Measurements from ENCODE around the gene ATP8A2.

DNA sequence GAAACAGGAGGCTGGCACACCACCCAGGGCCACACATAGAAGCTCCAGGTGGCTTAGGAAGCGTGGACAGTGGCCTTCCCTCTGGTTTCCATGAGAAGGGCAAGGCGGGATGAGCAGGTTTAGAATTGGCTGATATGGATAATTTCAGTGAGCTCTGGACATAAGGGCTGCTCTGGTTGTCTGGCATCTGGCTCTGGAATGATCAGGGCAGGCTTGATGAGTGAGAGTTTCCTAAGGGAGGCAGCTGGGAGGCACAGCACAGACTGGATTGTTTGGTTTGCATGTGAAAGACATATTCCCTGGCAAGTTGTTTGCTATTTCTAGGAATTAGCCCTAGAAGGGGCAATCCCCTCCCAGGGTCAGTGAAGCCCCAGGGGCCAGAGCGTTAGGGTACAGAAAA is 129.5 kb downstream of the ATP8A2 start:
- TF ChIP-seq POLR2A (IDR thresholded peaks at IDR 0.05) (no peak), POLR2AphosphoS5 (IDR thresholded peaks at IDR 0.05) (no peak)
- TF ChIP-seq, protein P1, sequence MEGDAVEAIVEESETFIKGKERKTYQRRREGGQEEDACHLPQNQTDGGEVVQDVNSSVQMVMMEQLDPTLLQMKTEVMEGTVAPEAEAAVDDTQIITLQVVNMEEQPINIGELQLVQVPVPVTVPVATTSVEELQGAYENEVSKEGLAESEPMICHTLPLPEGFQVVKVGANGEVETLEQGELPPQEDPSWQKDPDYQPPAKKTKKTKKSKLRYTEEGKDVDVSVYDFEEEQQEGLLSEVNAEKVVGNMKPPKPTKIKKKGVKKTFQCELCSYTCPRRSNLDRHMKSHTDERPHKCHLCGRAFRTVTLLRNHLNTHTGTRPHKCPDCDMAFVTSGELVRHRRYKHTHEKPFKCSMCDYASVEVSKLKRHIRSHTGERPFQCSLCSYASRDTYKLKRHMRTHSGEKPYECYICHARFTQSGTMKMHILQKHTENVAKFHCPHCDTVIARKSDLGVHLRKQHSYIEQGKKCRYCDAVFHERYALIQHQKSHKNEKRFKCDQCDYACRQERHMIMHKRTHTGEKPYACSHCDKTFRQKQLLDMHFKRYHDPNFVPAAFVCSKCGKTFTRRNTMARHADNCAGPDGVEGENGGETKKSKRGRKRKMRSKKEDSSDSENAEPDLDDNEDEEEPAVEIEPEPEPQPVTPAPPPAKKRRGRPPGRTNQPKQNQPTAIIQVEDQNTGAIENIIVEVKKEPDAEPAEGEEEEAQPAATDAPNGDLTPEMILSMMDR (IDR thresholded peaks at IDR 0.05) = no peak
